ENCODE data around the gene CHD1L.

- no peak for TF ChIP-seq POLR2A (IDR thresholded peaks at IDR 0.05; ENCODE audit: low read depth, low read length)
- TF ChIP-seq CTCF (conservative IDR thresholded peaks at IDR 0.05; ENCODE audit: low read depth, low read length) = no peak
- TF ChIP-seq MAFK (IDR thresholded peaks at IDR 0.05; ENCODE audit: low read depth, low read length) = no peak
- no peak for TF ChIP-seq RCOR1 (IDR thresholded peaks at IDR 0.05; ENCODE audit: insufficient replicate concordance, low read length)
- TF ChIP-seq CEBPB (IDR thresholded peaks at IDR 0.05; ENCODE audit: low read depth, low read length) = no peak
- no peak for TF ChIP-seq RFX5 (IDR thresholded peaks at IDR 0.05; ENCODE audit: low read depth, low read length)
- no peak for TF ChIP-seq NFE2L2 (IDR thresholded peaks at IDR 0.05; ENCODE audit: low read depth, low read length)
- TF ChIP-seq MXI1 (IDR thresholded peaks at IDR 0.05; ENCODE audit: borderline replicate concordance, low read depth, low read length) = no peak
Measured at GRCh38 chr1:147218606-147219005, 23.9 kb upstream of the CHD1L start.

All from IMR-90 (cell line).